GM19193 (cell line): Measurements from ENCODE around the gene SH3PXD2A.

Source experiments
- POLR2A ChIP-seq: IDR thresholded peaks from 4 replicates; pipeline ENCODE4 v1.6.1; 2011; ENCODE audit not compliant: insufficient read depth, insufficient read length; ENCODE audit errors: extremely low read depth

Gene SH3PXD2A

DNA sequence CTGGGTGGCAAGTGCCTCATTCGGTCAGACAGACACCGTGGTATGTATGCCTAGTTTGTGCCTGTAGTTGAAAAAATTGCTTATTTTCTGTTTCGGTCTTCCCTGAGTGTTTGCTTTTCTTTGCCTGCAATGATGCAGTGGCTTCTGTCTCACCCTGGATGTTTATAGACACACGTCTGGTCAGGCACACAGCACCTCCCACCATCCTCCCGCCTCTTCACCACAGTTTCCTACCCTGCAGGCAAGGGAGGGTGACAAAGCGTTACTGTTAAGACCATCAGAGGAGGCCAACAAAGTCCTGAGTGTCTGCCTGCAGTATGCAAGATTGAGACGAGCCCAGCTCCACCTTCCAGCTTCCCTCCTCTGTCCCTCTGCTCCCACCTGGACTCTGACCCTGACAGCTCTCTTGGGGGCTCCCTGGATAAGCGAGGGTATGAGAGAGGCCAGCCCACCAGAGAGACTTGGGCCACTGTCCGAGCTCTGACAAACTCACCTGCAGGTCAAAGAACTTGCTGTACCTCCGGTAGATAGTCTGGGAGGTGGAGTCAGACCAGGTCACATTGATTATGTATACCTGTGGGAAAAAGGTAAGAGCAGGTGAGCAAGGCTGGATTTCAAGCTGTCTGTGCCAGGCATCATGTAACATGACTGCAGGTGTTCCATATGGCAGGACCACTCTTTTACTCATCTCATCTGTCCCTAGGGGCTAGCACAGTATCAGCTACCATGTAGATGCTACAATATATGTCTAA, 54.4 kb downstream of the SH3PXD2A start:
- TF ChIP-seq POLR2A, result no peak

DNA sequence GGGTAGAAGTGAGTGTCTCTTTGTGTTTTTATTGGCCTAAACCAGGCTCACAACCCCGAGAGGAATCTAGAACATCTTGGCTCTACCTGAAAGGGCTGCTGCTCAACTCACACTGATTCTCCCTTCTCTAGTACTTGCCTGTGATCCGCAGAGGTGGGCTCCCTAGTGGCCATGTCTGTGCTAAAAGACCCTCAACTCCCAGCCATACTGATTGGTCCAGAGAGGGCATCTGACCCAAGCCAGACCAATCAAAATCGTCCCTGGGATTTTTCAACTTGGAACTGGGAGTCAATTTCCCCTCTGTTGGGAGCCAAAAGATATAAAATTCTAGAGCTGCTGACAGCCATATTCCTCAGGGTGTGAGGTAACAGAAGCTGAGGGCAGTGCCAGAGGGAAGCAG, 55.3 kb downstream of the SH3PXD2A start:
- no peak for TF ChIP-seq POLR2A

- TF ChIP-seq POLR2A, result no peak
Observed at GRCh38 chr10:103799341-103799740, 56.0 kb downstream of the SH3PXD2A start.

GRCh38 chr10:103798511-103798910, 56.9 kb downstream of the SH3PXD2A start:
- no peak for TF ChIP-seq POLR2A

- TF ChIP-seq POLR2A, result no peak
Observed at GRCh38 chr10:103797857-103798256, 57.5 kb downstream of the SH3PXD2A start.

GRCh38 chr10:103795634-103796270, 59.6 kb downstream of the SH3PXD2A start:
- no peak for TF ChIP-seq POLR2A

DNA sequence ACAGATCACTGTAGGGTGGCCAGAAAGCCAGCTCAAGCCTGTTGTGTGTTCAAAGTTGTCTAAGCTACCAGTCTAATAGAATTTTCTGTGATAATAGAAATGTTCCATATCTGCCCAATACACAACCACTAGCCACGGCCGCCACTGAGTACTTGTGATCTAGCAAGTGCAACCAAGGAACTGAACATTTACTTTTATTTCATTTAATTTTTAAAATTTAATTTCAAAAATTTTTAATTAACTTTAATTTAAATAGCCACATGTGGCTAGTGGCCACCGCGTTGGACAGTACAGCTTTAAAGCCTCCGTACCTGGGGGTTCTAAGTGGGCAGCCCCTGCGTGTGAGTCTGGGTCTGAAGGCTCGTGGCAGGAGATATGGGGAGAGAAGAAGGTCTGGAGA, 60.4 kb downstream of the SH3PXD2A start:
- no peak for TF ChIP-seq POLR2A

- TF ChIP-seq POLR2A, result no peak
Observed at GRCh38 chr10:103793920-103794883, 61.2 kb downstream of the SH3PXD2A start.

- no peak for TF ChIP-seq POLR2A
Observed at GRCh38 chr10:103793429-103793828, 61.9 kb downstream of the SH3PXD2A start.

DNA sequence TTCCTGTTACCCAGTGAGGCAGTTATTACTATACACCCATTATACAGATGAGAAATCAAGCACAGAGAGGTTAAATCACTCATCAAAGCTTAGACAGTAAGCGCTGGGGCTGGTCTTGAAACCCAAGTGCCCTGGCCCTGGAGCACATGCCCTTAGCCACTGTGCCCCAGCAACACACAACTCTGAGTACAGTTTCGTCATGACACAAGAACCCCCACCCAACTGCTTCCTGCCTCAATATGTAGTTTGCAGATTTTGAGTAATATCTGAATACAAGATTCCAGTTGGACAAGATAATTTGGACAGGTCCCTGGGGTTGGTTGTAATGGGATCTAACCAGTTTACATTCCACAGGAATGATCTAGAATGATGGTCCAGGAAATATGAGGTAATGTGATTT, 62.8 kb downstream of the SH3PXD2A start:
- TF ChIP-seq POLR2A, result no peak

GRCh38 chr10:103791858-103792257, 63.5 kb downstream of the SH3PXD2A start:
- no peak for TF ChIP-seq POLR2A

- no peak for TF ChIP-seq POLR2A
Observed at GRCh38 chr10:103791291-103791690, 64.1 kb downstream of the SH3PXD2A start.

- no peak for TF ChIP-seq POLR2A
Observed at GRCh38 chr10:103790580-103790979, 64.8 kb downstream of the SH3PXD2A start.

- TF ChIP-seq POLR2A, result no peak
Observed at GRCh38 chr10:103789771-103790201, 65.6 kb downstream of the SH3PXD2A start.

GRCh38 chr10:103789161-103789560, 66.2 kb downstream of the SH3PXD2A start:
- TF ChIP-seq POLR2A, result no peak
